ENCODE results near the gene HNRNPUL2.
"Not testable (repeated sequence)": the region's sequence is repeated elsewhere in the genome, so short reads cannot be mapped to it uniquely, and the experiment has no call there.

The HNRNPUL2 gene

DNA sequence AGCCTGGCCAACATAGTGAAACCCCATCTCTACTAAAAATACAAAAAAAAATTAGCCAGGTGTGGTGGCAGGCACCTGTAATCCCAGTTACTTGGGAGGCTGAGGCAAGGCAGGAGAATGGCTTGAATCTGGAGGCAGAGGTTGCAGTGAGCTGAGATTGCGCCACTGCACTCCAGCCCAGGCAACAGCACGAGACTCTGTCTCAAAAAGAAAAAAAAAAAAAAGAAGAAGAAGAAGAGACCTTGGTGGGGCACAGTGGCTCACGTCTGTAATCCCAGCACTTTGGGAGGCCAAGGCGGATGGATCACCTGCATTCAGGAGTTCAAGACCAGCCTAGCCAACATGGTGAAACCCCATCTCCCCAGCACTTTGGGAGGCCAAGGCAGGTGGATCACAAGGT, 23.3 kb downstream of the HNRNPUL2 start:
- not testable (repeated sequence) for DNase-seq (ENCODE audit: low read depth)

- no peak for DNase-seq (ENCODE audit: low read depth)
Measured at GRCh38 chr11:62702246-62702645, 25.0 kb downstream of the HNRNPUL2 start.

DNA sequence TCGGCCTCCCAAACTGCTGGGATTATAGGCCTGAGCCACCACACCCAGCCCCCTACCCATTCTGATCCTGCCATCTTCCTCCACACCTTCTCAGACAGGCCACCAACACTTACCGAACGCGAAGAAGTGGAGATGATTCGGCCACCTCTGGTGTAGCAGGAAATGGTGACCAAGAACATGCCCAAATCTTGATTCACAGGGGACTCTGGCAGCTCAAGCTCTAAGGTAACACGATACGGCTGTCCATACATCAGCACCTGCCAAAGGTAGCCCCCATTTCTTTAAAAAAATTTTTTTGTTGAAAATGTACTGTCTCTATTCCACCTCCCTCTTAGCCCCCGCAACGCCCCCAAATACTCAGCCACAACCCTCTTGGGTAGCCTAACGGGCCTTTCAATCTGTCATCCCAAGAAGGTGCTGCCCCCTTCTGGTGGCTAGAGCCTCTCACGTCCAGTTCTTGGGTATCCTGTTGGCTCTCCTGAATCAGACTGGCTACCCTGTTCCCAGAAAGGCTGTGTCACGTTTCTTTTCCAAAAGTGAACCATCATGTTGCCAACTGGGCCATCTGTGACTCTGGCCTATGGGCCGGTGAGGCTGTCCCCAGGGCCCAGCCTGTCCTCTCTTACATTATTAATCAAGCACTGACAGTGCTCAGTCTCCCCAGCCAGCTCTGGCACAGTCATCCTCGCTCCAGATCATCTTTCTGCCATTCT, 32.6 kb downstream of the HNRNPUL2 start:
- peak; percentile 72 for DNase-seq (ENCODE audit: low read depth)

GRCh38 chr11:62693624-62694023, 33.6 kb downstream of the HNRNPUL2 start:
- DNase-seq (ENCODE audit: low read depth): not testable (repeated sequence)

- DNase-seq (ENCODE audit: low read depth): peak; percentile 98
Measured at GRCh38 chr11:62689421-62690183, 37.7 kb downstream of the HNRNPUL2 start, which contains the start of gene LRRN4CL. TSS of gene LRRN4CL (minus strand) at chr11:62689530. CDS start at chr11:62688508, 1,022 bp downstream.

GRCh38 chr11:62688491-62688890, 38.8 kb downstream of the HNRNPUL2 start:
- no peak for DNase-seq (ENCODE audit: low read depth)

- no peak for DNase-seq (ENCODE audit: low read depth)
Measured at GRCh38 chr11:62687508-62688396, 39.5 kb downstream of the HNRNPUL2 start.

DNA sequence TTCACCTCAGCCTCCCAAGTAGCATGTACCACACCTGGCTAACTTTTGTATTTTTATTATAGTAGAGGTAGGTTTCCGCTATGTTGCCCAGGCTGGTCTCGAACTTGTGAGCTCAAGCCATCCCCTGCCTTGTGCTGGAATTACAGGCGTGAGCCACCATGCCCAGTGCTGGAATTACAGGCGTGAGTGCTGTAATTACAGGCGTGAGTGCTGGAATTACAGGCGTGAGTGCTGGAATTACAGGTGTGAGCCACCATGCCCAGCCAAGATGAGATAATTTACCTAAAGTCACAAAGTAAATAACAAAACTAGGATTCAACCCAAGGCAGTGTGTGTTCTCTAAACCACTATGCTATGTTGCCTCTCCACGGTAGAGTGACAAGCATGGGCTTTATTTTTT, 44.7 kb downstream of the HNRNPUL2 start:
- DNase-seq (ENCODE audit: low read depth): no peak

GRCh38 chr11:62680825-62681240, 46.4 kb downstream of the HNRNPUL2 start:
- peak; percentile 65 for DNase-seq (ENCODE audit: low read depth)

DNA sequence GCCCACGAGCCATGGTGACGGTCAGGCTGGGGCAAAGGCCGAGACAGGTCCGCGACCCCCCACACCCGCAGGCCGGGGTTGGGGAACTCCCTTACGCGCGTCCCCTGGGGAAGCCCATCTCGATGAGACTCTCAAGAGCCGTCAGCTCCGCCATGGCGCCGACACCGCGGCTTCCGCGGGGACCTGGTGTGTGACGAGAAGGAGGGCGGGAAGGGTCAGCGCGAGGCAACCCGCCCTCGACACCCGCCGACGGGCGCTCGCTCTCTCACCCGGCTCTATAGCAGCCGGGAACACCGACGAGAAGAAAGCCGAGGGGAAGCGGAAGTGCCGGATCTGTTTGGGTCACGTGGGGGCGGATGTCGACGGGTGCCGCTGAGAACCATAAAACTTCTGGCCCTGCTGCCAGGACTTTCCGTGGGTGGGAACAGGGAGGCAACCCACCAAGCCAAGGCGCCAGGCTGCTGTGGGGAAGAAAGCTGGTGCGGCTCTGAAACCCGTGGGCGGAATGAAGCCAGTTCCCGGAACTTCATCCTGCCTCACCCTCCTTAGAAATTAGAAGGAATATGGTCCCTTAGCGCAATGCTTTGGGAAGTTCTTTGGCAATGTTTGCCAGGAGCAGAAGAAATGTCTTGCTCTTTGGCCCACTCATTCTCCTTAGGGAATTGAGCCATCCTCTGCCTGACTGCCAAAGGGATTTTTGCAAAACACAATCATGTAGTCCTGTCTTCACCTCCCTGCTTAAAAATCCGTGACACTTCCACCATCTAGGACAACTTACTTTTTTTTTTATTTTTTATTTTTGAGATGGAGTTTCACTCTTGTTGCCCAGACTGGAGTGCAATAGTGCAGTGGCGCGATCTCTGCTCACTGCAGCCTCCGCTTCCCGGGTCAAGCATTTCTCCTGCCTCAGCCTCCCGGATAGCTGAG, 48.2 kb downstream of the HNRNPUL2 start, which contains the start of gene UBXN1:
UBXN1 (minus strand) TSS at position 304 of the 927 bp plus-strand sequence; CDS start at position 154, 150 bp downstream.
- DNase-seq (ENCODE audit: low read depth): peak; percentile 84

DNA sequence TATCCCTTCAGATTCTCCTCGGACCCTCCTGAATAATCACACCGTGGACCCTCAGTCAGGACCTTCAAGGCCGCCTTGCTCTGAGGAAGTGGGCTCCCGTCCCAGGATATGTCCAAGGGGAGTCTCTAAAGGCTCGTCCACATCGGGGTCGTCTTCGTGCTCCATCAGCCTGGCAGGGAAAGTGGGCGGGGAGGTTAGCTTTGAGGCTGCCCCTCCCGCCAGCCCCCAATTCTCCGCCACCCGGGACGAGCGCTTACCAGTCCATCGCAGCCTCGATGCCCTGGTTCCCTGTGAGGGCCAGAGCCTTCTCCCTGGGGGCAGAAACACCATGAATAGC, 48.9 kb downstream of the HNRNPUL2 start:
- no peak for DNase-seq (ENCODE audit: low read depth)

DNA sequence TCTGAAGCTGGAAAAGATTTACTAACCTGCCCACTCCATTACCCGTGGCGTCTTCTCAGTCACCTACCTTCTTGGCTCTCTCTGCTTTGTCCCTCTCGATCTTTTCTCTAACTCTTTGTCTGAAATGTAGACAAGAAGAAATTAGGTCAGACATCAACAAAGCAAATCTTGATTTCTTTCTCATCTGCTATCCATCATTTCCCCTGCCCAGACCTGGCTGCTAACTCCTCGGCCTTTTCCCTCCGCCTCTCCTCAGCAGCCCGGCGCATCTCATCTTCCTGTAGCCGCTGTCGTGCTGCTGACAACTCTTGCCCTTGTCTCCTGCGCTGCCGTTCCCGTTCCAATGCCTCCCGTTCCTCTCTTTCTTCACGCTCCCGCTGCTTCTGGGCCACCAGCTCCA, 49.5 kb downstream of the HNRNPUL2 start:
- no peak for DNase-seq (ENCODE audit: low read depth)

DNA sequence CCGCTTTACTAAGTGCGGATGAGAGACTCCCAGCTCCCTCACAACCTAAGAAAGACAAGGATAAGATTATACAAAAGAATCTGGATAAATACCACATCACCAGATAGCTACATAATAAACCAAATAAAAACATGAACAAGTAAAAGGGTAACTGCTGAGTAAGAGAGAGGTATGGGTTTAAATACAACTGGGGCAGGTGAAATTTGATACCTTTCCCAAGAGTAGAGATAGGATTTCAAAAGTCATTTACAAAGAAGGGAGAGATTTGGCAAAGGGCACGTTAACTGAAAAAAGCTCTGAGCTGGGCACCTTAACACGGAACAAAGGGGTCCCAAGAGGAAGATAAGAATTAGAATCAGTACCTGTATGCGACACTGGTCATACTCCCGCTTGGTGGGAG, 50.1 kb downstream of the HNRNPUL2 start:
- no peak for DNase-seq (ENCODE audit: low read depth)

- no peak for DNase-seq (ENCODE audit: low read depth)
Measured at GRCh38 chr11:62676698-62677097, 50.6 kb downstream of the HNRNPUL2 start.

DNA sequence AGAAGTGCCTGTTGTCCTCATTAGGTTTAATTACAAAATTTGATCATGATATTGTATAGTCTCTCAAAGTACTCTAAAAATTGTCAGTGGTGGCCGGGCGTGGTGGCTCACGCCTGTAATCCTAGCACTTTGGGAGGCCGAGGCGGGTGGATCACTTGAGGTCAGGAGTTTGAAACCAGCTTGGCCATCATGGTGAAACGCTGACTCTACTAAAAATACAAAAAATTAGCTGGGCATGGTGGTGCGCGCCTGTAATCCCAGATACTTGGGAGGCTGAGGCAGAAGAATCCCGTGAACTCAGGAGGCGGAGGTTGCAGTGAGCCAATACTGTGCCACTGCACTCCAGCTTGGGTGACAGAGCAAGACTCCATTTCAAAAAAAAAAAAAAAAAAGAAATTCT, 51.8 kb downstream of the HNRNPUL2 start:
- DNase-seq (ENCODE audit: low read depth): not testable (repeated sequence)

DNA sequence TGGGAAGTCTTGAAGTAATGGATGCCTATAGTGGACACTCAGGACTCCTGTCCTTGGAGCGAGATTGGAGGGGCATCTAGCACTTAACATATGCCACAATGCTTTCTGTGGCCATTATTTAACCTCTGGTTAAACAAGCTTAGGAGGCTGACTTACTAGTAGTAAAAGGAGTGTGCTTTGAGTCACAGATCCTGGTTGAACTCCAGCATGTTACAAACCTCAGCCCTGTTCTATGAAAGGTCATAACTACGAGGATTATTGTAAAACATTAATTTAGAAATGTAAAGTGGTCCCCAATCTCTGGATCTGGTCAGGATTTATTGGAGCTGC, 54.1 kb downstream of the HNRNPUL2 start:
- no peak for DNase-seq (ENCODE audit: low read depth)

- peak; percentile 58 for DNase-seq (ENCODE audit: low read depth)
Measured at GRCh38 chr11:62671608-62672389, 55.5 kb downstream of the HNRNPUL2 start, which contains the start of the genes LBHD1 and UQCC3. TSS of gene LBHD1 (minus strand) at chr11:62672267. CDS start at chr11:62670031, 2,236 bp downstream. TSS of gene UQCC3 (plus strand) at chr11:62671673. CDS start at chr11:62671746, 73 bp downstream.

DNA sequence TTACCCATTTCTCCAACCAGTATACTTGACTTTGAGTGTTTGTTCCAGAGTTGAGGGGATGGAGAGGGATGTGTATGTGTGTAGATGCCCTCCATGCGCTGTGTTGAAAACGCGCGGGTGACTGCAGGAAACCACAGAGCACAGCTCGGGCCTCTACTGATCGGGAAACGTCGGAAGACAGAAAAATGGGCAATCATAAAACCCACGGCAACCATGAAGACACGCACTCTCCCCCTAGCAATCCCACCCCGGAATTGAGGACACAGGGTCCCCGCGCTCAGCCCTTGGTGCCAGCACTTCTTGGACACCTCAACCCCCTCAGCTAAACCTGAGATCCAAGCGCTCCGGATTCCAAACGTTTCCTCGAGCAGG, 56.0 kb downstream of the HNRNPUL2 start:
- DNase-seq (ENCODE audit: low read depth): no peak

GRCh38 chr11:62669420-62670161, 57.7 kb downstream of the HNRNPUL2 start:
- no peak for DNase-seq (ENCODE audit: low read depth)

DNA sequence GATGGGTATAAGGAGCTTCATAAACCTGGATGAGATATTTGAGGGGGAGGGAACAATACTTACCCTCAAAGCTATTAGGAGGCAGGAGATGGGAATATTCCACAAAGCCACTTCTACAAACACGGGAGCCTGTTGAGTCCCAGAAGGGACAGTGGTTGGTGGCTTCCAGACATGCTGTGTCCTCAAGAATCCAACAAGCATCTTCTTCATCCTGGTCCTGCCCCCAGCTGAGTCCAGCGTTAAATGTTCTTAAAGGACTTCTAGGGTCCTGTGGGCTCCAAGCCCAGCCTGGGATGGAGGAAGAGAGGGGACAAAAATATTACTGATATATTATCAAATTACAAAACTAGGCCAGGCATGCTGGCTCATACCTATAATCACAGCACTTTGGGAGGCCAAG, 59.8 kb downstream of the HNRNPUL2 start:
- DNase-seq (ENCODE audit: low read depth): no peak
